HG03571 (cell line): ENCODE measurements around the gene SHROOM3.

Experiments
- ATAC-seq: cut with Tn5 transposase; IDR thresholded peaks from one replicate; pipeline ENCODE4 v1.9.1; 2021; ENCODE audit not compliant: unreplicated experiment

SHROOM3 gene

GRCh38 chr4:76563454-76564122 lies 128.6 kb downstream of the SHROOM3 start:
- ATAC-seq, result no peak

GRCh38 chr4:76564123-76564915 lies 129.3 kb downstream of the SHROOM3 start:
- ATAC-seq, result no peak

DNA sequence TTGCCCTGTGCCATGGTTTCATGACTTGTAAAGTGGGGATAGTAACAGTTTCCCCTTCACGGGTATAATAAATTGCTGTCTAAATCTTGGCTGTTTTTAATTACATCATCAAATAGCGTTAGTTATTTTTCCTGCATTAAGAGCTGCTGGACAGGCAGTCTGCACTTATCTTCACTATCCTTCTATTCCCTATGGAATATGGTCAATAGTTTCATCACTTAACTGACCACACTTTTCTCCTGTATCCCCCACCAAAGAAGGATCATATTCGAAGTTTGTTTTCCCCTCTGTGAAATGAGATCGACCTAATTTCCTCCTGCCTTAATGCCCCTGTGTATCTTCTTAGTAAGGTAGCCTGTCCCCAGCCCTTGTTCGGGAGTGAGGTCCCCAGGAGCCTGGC lies 133.2 kb downstream of the SHROOM3 start:
- no peak for ATAC-seq

DNA sequence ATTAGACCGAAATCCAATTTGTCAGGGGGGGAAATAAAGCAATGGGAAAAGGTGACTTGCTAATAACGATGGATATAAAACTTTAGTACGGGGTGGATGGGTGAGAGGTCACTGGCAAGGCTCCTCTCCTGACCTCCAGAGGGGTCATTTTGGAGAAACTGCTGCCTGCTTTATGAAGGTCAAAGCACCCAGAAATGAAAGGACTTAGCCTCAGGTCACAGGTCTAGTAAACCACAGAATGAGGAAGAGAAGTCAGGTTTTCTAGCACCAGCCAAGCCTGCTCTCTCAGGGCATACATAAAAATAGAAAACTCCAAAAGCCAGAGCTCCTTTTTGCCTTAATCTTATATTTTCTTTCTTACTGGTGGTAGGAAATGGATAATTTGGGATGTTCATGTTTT lies 134.2 kb downstream of the SHROOM3 start:
- ATAC-seq, result no peak

- ATAC-seq, result no peak
These were observed 134.7 kb downstream of the SHROOM3 start for GRCh38 chr4:76569706-76570105.

- no peak for ATAC-seq
These were observed 135.3 kb downstream of the SHROOM3 start for GRCh38 chr4:76570141-76570973.

DNA sequence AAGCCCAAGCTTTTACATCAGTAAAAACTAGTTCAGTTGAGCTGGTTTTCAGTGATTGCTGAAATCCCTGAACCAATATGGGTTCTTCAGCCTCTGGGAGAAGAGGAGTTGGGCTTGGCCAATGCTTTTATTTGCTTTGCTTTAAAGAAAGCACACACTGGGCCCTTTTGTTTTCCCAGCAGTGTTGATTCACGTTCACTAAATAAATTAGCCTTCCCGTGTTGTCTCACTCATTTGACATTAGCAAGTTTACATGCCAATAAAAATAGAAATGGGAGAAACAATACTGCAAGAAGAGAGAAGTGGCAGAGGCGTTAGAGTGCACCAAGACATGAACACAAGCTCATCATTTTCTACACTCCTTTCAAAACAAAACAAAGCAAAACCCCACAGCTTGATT lies 136.2 kb downstream of the SHROOM3 start:
- ATAC-seq, result no peak

DNA sequence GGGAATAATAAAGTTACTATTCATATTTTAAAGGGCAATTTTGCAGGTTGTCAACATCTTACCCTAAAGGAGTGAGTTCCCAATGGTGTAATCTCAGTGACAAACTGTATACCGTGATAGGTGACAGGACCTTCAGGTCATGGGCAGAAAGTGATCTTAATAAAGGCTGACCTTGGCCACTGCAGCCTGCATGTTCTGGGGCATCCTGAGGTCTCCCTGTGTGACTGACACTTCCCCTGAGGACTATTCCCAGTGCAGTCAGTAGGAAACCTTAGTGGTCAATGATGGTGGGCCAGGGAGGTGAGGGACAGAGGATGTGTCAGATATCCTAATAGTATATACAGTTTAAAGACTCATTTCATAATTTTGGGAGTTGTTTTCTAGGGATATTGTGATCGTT lies 137.2 kb downstream of the SHROOM3 start:
- no peak for ATAC-seq

- no peak for ATAC-seq
These were observed 141.8 kb downstream of the SHROOM3 start for GRCh38 chr4:76576824-76577223.

GRCh38 chr4:76578002-76578560 lies 143.1 kb downstream of the SHROOM3 start:
- no peak for ATAC-seq

DNA sequence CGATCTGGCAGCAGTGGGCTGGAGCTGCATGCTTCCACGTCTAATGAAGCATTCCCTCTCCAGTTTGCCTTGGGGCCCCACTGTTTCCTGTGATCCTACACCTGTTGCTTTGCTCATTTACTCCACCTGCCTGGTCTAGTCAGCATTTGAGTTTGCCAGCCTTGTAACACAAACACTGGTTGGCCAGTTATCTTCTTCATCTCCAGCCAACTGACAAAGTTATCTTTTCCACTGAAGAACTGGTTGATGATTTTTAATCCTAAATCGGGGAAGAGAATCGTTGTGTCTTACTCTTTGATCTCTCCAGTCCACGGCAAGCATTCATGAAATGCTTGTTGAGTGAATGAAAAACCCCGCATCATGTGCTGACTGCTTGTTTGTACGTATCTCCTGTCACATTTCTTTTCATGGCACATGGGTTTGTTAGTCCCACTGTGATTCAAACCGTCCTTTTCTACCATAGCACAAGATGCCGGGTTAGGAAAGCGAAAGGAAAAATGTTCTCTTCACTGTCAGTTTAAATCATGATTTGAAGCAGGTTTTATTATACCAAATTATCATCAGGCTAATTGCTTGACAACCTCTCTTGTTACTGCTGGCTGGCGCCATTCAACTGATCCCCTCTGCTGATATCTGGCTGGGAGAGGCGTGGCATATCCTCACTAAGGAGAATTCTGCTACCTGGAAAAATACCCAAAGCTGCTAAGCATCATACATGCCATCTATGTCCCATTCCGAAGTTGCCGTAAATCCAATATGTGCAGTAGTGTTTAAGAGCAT lies 144.8 kb downstream of the SHROOM3 start:
- ATAC-seq, result no peak

DNA sequence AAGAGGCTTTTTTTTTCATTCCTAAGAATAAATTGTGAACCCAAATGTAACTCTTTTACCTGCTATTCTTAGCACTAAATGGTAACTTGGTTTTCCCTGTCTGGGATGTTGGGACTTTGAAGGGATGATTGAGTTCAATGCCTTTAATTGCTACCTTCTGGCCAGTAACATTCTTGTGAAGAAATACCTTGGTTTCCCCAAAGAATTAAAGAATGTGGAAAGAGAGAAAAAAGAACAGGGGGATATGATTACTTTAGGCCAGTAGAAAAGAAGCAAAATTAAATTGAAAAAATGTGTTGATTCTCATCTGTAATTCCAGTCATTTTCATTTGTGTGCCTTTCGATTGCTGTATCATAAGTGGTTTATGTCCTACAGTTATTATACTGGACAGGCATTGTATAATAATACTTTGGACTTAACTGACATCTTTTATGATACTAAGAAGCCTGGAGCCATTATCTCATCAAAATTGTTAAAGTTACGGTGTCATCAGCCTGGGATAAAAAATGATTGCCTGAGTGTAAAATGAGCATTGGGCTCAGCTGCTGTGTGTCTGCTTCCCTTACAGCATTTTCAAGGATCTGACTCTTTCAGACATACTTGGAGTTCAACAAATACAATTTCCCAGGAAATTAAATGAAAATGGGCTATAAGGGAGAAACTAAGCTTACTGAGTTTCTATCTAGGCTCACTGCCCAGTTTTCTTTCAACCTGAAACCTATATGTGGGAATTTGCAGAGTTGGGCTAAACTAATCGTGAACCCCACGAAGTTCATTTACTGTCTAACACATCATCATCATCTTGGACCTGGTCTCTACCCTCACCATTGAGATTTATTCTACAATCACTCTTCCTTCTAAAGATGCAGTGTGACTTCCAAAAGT lies 146.3 kb downstream of the SHROOM3 start:
- no peak for ATAC-seq

DNA sequence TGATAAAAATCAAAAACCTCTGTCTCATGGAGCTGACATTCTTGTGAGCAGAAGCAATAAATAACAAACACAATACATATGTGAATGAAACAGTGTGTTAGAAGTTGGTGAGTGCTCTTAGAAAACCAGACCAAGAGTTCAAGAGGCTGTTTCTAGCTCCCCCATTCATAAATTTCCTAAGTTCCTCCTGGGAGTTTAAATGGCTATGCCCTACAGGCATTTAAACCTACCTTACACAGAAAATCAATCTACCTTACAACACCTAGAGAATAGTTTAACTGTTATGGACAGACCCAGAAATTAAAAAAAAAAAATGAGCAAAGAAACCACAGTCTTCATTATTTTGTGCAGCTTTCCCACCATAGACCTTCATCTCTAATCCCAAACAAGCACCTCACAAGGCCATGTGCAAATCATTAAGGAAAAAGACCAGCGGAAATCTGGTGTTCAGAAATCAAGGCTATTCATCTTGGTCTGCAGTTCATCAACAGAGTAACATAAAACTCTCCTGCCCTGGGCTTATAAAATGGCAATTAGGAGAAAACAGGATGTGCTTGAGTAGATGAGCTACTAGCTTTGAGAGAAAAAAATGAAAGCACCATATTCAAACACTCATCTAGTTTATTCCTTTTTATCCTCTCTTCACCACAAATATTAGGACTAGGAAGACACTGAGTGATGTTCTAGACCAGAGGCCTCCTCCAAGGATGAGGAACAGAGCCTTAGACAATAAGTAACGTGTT lies 147.2 kb downstream of the SHROOM3 start:
- no peak for ATAC-seq

DNA sequence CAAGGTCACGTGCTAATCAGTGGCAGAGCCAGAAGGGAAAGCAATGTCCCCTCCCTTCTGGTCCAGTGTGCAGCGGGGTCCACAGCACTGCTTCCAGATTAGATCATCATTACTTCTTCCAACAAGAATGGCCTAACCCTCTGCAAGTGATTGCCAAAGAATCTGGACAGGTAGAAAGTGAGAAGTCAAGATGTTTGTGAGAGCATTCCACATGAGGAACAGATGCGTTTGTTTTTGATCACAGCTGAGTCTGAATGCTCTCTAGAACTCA lies 147.7 kb downstream of the SHROOM3 start:
- ATAC-seq, result no peak

DNA sequence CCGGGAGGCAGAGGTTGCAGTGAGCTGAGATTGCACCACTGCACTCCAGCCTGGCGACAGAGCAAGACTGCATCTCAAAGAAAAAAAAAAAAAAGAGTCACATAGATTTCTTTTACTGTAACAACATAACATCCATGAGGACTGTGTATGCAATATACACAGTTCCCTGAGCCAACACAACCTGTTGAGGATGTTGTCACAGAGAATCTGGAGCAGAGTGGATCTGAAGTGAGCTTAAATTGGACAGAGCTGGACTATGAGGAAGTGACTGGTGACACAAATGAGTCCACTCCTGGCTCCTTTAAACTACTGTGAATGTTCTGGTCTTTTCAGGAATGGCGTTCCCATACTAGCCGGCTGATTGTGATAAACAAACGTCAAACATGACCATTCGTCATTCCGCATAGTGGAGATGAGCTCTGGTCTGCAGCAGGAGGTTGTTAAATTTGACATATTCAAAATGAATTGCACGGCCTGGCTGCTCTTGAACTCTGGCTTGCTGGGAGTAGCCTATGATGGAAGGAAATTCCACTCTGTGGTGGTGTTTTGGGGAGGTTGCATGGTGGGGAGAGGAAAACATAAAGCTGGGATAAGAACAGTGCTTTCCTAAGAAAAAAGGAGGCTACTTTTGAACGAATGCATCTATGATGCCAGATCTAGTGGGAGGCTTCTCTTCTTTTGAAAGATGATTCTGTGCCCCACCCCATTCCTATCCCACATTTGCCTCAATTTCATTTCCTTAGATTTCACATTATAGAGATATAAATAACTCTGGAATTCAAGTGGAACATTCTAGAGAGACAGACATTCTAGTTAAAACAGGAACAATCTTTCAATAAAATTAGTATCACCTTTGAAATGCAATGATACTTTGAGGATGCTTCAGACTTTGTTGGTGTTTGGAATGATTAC lies 149.5 kb downstream of the SHROOM3 start:
- no peak for ATAC-seq

DNA sequence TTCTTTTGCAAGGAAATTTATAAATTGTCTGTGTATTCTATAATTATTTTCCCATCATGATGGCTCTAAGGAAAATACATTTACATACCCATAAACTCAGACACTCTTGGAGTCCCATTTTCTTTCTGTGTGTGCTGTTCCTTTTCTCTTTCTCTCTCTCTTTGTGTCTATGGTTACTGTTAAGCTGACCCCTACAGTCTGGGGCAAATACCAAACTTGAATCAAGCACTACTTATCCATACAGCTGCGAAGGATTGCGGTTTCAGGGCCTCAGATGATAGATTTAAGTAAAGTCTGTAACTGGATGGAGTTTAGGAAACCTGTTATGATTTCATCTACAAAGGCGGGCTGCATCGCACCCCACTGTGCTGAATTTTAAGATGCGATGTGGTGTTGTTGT lies 150.2 kb downstream of the SHROOM3 start:
- ATAC-seq, result no peak

DNA sequence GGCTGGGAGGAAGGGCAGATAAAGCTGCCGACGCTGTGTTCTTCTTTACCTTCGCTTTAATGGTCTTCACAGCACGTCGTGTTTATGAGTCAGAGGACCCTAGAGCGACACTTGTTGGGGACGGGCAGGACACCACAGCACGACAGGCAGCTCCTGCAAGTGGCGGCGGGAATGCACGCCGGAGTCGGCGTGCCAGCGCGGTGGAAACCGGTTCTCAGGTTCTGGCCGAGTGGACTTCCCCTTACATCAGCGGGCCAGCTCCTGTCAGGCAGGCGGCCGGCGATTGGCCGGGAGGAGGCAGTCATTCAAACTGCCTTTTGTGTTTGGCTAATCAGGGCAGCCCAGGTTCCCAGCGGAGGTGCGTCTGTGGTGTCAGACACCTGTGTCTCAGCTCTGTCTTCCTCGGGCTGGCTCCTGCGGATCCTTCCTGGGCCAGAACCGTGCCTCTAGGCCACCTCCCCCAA lies 150.9 kb downstream of the SHROOM3 start:
- no peak for ATAC-seq

DNA sequence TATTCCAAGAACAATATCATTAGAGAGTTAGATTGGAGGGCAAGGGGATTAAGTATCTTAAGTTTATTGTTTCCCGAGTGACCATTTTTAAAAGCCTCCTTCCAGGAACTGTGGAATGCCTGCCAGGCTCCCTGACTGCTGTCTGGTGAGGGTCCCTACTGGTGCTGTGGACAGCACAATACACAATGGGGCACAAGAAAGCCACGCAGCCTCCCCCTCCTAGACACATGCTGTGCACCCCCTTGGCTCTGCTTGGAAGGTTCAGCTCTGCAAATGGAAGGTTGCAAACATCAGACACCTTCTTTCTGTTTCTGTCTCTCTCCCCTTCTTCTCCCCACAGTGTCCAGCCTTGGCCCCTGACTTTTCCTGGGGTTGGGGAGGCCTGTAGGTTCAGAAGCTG lies 153.2 kb downstream of the SHROOM3 start:
- no peak for ATAC-seq
